GM19025 (cell line): ENCODE data around the gene AMMECR1.
A peak's percentile ranks its signal among the peaks of the same experiment; 100 is the strongest.

Experiments used
- ATAC-seq: cut with Tn5 transposase; IDR thresholded peaks from one replicate; pipeline ENCODE4 v1.9.1; 2021; ENCODE audit warnings: mild to moderate bottlenecking, low read depth, moderate library complexity; ENCODE audit not compliant: unreplicated experiment

AMMECR1 gene

GRCh38 chrX:110315551-110315950 is 2.3 kb downstream of the AMMECR1 start:
- ATAC-seq = no peak

DNA sequence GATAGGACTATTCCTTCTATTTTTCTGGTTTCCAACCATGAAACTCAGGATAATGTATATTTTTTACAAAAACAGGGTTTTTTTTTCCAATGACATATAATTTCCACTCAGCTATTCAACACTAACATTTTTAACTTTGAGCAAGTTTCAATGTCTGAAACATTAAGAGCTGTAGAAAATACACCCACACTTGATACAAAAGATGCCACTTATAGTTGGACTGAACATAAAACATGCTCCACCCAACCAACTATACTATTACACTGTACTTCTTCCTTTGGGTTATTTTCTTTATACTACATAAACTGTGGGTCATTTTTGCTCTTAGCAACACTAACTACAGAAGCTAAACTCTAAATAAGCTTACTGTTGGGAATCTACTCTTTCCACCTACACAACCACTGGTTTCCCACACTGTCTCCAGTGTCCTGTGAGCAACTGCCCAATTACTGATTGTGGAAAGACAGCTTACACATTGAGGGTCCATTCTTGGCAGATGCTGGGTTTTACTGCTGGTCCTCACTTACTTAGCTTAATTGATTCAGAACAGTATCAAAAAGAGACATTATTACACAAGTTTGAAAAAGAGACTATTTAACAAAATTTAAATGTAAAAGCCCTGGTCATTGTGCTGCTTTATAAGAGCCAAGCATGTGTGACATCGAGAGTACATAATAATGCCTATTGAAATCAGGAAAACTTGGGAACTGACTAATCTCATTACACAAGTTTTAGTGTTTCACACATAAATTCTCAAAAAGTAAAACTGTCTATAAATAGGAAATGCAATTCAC is 6.3 kb downstream of the AMMECR1 start:
- no peak for ATAC-seq

DNA sequence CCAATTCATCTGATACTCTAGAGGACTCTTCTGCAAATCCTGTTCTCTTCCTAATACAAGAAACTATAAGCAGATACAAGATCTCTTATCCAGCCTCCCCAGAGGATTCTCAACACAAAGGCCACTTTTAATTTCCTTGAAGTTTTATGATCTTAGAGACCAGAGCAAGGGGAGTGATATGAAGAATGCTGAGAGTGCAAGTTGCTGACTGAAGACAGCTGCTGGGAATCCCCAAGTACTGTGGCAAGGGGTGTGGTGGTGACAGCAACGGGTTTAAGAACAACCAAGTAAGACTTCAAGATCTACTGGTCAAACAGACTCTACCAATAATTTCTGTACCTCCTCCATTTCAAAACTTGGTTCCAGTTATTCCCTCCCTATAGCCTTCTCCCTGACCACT is 7.0 kb downstream of the AMMECR1 start:
- peak; percentile 87 for ATAC-seq

- no peak for ATAC-seq
Observed at GRCh38 chrX:110310000-110310790, 7.7 kb downstream of the AMMECR1 start.

DNA sequence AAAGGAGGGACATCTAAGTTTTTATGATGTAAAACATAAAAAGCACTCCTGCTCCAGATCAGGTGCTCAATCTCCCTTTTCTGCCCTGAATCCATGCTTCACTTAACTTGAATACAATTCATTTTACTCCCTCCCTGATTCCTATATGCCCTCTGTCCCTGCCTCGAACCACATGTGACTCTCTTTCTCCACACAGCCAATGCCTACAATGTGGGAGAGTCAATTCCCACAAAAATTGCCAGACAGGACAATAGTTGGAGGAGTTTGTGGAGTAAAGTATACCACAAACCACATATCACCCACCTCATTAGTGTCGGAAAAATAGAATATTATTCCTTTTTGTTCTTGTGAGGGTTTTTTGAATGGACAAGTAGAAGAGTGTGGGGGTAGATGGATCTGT is 9.7 kb downstream of the AMMECR1 start:
- no peak for ATAC-seq

- no peak for ATAC-seq
Observed at GRCh38 chrX:110304884-110305283, 13.0 kb downstream of the AMMECR1 start.

DNA sequence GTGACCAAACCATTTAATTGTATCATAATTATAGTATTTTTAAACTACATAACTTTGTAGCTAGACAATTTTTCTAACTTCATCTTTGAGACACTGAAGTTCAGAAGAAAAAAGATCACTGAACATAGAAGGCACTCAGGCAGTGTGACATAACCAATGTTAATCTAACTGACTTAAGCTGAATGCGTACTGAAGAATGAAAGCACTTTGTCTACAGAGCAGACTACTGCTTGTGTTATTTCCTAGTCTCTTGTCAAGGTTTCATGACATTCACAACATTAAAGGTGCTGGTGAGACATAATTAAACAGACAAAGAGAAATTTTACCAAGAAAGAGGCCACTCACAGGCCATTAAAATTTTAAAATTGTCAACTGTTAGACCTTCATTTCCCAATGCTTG is 13.5 kb downstream of the AMMECR1 start:
- no peak for ATAC-seq

DNA sequence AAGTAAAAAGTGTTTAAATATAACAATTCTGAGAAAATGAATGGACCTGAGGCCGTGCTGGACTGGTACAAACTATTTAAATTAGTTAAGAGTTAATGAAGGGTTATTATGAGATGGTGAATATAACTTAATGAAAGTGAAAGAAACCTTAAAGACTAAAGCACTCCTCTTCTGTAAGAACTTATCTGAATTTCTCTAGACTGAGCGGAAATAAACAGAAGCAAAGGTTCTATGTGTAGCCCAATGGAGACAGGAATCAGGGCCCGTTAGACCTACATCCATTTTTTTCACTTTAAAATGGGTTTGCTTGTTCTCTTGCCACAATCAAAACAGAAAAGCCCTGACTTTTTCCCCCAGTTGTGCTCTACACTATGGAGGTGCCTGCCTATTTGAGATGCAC is 14.9 kb downstream of the AMMECR1 start:
- ATAC-seq = no peak

DNA sequence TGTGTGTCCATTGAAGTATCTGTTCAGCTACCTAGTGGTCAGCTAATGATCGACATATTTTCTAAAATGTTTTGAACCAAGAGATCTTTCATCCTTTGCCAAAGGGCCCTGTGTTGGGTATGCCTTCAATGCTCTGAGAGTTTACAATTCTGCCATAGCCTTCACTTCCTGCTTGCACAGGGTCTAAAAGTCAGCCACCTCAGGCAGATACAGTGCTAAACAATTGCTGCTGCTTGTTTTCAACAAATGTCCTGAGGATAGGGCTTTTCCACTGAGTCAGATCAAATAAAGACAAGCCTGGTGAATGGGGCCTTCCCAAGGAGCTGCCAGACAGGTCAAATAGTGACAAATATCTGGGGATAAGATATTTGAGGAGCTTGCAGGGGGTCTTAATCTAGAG is 16.7 kb downstream of the AMMECR1 start:
- no peak for ATAC-seq

DNA sequence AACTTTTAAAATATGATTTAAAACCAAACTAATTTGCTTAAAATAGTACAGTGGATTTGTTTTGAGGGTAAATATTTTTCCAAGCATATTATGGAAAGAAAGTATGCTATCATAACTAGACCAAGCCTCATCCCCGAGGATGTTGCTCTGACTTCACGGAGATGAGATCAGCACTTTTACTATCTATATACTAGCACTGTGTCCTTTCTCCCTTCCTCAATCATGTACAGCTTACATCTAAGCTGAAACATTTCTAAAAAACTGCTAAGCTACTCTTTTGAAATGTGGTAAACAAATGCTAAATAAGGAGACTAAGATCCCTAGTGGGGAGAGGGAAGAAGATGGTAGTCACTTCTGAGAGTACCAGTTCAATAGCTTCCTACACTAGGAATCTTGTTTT is 23.8 kb downstream of the AMMECR1 start:
- ATAC-seq = no peak

- ATAC-seq = no peak
Observed at GRCh38 chrX:110293658-110294057, 24.2 kb downstream of the AMMECR1 start.

DNA sequence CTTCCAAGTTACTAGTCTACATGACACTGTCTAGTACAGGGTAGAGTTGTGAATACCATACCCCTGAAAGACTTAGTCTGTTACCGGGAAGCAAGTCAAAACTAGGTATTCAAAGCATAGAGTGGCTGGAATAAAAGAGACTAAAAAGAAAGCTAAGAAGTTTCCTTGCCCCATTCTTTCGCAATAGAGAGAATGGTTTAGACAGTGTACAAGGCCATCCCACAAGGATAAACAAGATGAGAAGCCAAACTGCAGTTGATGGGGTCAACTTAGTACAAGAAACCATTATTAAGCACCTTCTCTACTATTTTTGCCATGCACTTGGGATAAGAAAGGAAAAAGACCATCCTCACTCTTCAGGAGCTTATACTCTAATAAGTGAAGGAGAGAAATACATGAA is 30.3 kb downstream of the AMMECR1 start:
- ATAC-seq = no peak

DNA sequence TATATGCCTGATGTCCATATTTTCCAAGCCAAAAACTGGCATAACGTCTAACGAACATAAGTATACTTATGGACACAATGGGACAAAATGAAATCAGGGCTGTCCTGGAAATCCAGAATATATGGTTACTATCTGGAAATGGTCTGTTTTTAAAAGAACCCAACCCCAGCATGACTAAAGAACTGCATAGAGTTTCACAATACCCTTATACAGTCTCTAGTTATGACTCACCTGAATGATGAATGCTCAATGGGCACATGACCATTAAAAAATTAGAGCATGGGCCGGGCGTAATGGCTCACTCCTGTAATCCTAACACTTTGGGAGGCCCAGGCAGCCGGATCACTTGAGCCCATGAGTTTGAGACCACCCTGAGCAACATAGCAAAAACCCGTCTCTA is 31.8 kb downstream of the AMMECR1 start:
- ATAC-seq = no peak

DNA sequence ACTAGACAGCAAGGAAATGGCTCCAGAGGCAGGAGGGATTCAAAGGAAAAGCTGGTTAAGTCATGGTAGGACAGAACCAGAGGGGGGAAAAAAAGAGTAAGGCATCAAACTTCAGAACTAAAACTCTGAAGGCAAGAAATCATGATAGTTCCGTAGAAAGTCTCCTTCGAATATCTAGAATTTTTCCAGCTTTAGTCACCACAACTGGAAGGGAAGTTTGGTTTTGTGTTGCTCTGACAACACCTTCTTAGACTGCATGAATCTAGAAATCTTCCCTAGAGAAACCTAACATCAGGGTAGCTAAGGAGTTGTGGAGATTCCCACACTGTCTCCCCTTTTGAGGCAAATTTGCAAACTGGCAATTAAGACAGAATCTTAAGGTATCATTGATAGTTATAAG is 33.7 kb downstream of the AMMECR1 start:
- ATAC-seq = no peak

DNA sequence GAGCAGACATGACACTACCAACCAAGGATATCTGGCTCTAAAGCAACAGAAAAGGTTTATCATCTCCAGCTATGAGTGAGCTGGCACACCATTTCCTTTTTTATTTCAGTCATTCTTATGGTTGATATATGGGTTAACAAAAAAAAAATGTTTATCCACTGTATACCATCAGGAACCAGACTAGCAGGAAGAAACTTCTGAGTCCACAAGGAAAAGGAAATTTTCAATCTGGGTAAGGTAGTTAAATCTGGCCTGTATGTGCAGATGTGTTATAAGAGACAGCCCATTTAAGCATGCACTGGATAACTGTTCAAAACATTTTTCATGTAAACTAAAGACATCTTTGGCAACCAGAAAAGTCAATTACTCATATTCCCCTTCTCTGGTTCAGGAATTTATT is 35.0 kb downstream of the AMMECR1 start:
- no peak for ATAC-seq

DNA sequence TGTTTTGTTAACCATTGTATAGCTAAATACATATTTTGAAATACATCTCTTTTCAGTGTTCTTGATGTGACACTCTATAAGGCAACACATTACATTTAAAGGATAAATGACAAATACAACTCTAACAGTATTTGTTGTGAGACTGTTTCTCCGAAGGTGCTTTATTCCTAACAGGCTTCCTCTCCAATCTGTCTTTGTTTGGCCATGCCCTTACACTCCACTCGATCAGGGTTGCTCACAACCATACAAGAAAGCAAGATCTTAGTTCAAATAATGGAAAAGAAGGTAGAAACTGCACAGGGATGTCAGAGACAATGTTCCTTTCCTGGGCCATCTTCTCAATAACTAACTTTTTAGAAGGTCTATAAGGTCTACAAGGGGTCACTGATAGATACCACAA is 36.5 kb downstream of the AMMECR1 start:
- no peak for ATAC-seq

GRCh38 chrX:110280954-110281353 is 36.9 kb downstream of the AMMECR1 start:
- ATAC-seq = no peak

GRCh38 chrX:110277609-110278008 is 40.3 kb downstream of the AMMECR1 start:
- ATAC-seq = no peak

GRCh38 chrX:110276778-110277177 is 41.1 kb downstream of the AMMECR1 start:
- peak; percentile 92 for ATAC-seq

GRCh38 chrX:110268886-110269285 is 49.0 kb downstream of the AMMECR1 start:
- ATAC-seq = no peak

DNA sequence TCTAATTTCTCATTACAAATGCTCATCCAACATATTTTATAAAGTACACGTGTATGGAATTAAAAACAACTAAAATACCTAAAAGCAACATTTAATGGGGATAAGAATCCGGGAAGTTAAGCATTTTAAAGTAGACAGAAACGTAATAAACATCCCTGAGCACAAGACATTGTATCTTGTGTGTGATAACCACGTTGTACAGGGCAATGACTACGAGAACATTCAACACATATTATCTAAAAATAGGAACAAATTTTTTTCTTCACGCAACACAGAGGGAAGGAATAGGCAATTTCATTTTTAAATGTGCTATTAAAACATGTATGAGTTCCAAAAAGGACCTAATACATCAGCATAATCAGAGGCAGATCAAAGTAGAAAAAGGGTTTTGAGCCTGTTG is 49.5 kb downstream of the AMMECR1 start:
- no peak for ATAC-seq

- no peak for ATAC-seq
Observed at GRCh38 chrX:110267874-110268273, 50.0 kb downstream of the AMMECR1 start.
